GM21528 (cell line): ENCODE results near the gene ENPP3.
"Not testable (repeated sequence)": the region's sequence is repeated elsewhere in the genome, so short reads cannot be mapped to it uniquely, and the experiment has no call there.

ENCODE experiments used
- ATAC-seq: cut with Tn5 transposase; IDR thresholded peaks from one replicate; pipeline ENCODE4 v1.9.1; 2021; ENCODE audit warnings: mild to moderate bottlenecking, moderate library complexity; ENCODE audit not compliant: unreplicated experiment, low FRiP score

The ENPP3 gene

DNA sequence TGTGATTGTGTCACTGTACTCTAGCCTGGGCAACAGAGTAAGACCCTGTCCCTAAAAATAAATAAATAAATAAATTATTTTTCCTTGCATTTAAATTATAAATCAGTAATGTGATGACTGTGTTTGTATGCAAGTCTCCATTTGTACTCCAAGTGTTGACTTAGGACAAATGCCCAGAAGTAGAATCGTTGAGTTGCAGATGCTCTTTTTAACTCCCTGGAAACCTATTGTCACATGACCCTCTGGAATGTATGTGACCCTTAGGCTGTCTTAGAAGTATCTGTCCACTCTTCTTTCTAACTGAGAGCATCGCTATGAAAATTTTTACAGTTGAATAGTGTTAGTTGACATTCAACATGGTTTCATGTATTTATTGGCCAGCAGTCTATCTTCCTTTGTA lies 45.3 kb downstream of the ENPP3 start:
- ATAC-seq, result no peak

DNA sequence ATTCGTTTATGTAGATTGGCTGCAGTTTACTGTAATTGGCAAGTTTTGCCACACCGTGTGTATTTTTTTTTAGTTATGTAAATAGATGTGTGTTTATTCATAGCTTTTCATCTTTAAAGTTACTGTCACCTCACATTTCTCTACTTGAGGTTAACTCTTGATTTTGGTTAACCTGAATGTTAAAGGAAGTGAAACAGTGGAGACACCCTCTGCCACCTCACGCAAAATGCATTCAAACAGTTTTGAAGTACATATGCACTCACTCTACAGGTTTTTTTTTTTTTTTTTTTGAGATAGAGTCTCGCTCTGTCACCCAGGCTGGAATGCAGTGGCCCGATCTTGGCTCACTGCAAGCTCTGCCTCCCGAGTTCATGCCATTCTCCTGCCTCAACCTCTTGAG lies 46.4 kb downstream of the ENPP3 start:
- ATAC-seq, result peak; percentile 81

DNA sequence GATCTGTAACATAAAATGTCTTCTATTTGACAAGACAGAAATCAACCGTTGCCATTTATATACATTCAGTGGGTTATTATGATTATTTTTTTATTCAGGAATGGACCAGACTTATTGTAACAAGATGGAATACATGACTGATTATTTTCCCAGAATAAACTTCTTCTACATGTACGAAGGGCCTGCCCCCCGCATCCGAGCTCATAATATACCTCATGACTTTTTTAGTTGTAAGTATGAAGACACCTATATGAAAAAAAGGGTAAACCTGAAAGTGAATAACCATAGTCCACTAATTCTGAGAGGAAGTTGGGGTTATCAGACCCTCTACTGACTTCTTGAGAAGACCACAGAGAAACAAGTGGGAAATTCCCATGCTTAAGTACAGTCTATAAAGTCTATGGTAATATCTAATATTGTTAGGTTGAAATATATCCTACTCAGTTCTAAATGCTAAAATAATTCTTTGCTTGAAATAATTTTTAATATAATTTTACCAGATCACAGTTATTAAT lies 48.2 kb downstream of the ENPP3 start:
- peak; percentile 60 for ATAC-seq

DNA sequence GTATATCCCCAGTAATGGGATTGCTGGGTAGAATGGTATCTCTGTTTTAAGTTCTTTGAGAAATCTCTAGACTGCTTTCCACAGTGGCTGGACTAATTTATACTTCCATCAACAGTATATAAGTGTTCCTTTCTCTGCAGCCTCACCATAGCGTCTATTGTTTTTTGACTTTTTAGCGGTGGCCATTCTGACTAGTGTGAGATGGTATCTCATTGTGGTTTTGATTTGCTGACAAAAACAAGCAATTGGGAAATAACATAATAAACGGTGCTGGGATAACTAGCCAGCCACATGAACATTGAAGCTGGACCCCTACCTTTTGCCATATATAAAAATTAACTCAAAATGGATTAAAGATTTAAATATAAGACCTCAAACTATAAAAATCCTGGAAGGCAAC lies 49.9 kb downstream of the ENPP3 start:
- no peak for ATAC-seq

DNA sequence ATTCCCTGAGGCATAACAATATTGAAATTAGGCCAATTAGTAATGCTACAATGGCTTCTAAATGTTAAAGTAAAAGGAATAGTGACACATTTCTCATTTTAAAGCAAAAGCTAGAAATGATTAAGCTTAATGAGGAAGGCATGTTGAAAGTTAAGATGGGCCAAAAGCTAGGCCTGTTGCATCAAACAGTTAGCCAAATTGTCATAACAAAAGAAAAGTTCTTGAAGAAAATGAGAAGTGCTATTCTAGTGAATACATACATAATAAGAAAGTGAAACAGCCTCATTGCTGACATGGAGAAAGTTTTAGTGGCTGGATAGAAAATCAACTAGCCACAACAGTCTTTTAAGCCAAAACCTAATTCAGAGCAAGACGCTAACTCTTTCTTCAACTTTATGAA lies 51.2 kb downstream of the ENPP3 start:
- peak; percentile 68 for ATAC-seq

DNA sequence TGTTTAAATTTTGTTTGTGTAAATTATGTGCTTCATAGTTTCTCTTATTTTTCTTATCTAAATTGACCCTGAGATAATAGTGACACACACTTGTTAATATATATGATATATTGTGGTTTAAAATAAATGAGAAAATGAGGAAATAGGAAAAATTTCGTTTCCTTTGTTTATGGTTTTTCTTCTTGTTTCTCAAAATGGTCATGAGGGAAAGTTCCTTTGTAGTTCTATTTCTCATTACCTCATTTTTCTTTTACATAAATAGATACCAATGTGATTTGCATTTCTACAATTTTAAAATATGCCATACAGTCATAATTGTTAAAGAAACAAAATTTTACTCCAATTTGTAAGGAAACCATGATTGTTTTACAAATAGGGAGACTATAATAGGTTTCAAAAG lies 54.9 kb downstream of the ENPP3 start:
- ATAC-seq, result no peak

DNA sequence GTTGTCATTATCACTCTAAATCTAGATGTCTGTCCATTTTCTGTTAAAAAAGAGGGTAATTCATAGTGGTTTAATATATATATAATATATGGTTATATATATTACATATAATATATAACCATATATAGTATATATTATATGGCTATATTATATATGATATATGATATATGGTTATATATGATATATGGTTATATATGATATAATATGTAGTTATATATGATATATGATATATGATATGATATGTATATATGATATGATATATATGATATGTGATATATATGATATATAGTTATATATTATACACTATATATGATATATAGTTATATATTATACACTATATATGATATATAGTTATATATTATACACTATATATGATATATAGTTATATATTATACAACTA lies 55.5 kb downstream of the ENPP3 start:
- ATAC-seq, result no peak

DNA sequence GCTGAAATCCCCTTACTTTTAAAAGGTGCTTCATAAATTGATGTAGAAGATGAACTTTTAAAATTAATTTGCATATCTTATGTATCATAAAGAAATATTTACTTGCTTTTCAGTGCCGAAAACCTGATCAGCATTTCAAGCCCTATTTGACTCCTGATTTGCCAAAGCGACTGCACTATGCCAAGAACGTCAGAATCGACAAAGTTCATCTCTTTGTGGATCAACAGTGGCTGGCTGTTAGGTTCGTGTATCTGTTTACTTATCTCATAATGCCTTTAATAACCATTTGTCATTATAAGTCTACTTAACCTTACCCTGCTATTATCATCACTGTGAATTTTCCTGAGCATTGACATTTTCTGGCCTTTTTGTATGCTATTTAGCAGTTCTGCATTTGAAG lies 56.3 kb downstream of the ENPP3 start:
- ATAC-seq, result no peak

DNA sequence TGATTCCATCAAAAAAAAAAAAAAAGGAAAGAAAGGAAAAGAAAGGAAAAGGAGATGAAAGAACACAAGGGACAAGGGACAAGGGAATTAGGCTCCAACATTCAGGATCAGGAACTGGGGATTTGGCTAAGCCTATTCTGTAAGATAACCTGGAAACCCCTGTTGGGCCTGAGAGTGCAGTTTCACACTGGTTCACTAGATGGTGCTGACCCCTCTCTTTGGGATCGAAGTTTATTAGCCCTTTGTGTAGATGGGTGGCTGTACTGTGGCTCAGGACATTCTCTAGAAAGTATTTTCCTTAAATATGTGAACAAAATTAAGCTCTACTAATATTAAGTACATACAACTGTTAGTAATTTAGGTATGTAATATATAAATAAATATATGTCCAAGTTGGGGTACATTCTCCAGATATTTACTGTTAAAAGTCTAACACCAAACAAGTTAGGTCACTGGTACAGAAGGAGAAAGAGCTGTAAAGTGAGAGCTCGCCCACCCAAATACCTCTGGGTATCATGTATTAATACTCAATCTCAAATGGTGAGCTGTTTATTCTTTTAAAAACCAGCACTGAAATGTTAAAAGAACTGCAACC lies 57.8 kb downstream of the ENPP3 start:
- peak; percentile 88 for ATAC-seq

DNA sequence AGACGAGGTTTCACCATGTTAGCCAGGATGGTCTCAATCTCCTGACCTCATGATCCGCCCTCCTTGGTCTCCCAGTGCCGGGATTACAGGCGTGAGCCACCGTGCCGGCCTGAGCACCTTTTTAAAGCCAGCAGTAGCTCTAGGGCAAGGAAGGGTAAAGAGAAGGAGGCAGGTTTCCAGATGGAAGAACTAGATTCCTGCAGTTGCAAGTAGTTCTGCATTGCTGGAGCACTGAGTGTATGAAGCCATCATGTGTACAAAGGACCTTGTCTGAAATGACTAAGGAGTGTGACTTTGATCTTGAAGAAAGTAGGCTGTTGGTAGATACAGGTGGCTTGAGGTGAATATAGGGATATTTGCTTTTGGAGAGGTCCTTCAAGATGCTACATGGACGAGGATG lies 59.9 kb downstream of the ENPP3 start:
- ATAC-seq, result no peak

DNA sequence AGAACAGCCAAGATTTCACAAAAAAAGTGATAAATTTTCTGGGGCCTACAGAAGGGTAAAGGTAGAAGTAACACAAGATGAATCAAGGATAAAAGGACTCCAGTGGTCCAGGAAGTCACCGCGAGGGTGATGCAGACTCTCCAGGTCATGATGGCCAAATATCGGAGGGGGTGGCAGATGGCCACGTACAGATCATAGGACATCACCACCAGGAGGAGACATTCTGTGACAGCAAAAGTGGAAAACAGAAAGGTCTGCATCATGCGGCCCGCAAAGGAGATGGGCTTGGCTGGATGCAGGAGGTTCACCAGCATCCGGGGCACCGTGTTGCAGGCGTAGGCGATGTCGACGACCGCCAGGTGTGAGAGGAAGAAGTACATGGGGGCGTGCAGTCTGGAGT lies 63.7 kb downstream of the ENPP3 start:
- ATAC-seq, result not testable (repeated sequence)

DNA sequence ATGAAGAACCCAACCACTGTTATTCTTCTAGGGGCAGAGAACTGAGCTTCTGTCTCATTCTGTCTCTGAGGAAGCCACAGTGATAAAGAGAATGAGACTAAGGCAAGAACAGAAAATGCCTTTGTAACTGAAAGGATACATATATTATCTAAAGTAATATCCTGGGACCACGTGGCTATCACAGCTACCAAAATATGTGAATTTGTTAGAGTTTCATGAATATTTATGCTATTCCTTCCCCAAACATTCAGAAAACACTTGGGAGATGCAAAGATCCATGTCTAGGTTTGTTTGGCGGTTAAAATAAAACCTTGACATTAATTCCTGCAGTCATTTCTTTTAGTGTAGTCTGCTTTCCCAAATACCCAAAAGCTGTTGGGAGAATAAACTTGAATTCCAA lies 66.8 kb downstream of the ENPP3 start:
- ATAC-seq, result not testable (repeated sequence)

DNA sequence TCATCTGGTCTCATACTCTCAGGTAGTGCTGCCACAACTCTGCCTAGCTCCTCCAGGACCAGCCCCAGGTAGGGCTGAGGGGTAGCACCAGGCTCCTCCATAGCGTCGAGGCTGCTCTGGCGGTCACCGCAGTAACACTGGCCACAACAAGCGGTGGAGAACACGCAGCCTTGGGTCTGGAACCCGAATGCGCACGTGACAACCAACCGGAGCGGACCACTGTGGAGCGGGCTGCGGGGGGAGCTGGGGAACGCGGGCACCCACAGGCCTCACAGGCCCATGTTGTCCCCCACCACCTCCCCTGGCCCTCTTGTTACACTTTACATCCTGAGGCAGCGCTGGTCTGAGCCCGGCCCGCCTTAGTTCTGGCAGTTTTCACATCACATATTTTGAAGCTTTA lies 73.8 kb downstream of the ENPP3 start, which contains the start of gene CTAGE9:
Gene CTAGE9 (minus strand): TSS at position 101 of the 400 bp plus-strand sequence. CDS start 0 bp downstream, at position 101.
- ATAC-seq, result not testable (repeated sequence)

DNA sequence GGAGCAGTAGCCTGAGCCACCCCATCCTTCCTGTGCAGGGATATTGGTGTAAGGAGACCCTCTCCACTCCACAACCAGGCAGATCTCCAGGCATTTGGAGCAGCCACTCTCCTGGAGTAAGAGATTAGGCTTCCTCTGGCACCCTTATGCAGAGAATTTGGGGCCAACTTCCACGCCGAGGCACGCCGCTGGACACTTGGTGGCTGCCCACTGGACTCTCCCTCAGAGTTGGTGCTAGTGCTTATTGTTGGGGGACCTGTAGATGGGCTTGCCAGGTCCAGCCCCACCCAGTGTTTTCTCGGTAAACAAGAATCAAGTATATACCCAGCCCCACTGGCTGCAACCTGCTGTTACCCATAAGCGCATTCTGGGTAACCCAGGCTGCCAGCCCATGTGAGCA lies 78.5 kb downstream of the ENPP3 start:
- ATAC-seq, result peak; percentile 61

DNA sequence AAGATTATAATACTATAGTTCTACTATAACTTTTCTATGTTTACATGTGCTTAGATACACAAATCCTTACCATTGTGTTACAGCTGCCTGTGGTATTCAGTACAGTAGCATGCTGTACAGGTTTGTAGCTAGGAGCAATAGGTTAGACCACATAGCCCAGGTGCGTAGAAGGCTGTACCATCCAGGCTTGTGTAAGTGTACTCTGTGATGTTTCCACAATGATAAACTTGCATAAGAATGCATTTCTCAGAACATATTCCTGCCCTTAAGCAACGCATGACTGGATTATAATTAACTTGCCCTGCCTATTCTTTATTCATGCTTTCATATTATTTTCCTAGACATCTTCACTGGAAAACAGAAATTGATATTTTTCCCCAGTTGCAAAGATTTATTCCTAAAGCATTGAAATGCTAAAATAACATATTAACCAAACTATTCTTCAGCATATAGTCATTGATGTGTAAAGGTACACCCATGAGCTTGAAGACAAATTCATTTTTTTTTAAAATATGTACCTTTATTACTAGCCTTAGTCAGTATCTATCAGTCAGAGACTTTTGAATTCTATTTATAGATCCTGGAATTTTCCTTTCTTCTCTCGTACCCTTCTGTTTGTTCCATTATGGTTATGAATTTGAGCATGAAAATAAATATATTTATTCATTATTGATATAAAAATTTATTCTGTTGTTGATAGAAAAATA lies 80.9 kb downstream of the ENPP3 start:
- ATAC-seq, result no peak

DNA sequence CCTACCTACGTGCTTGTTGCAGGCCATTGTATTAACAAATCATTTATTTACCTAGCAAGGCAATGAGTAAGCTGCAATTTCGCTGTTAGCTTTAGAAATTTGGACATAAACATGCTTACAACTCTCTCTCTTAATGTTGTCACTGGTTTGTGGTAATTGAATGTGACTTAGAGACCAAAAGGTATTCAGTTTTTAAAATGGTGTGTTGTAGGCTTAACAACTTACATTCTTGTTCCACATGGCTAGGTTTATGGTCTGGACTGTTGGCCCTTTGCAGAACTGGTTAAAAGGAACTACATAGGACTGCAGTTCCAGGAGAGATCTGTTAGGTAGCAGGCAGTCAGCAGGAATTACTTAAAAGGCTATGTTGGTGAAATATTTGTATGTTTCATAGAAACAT lies 84.1 kb downstream of the ENPP3 start:
- no peak for ATAC-seq

DNA sequence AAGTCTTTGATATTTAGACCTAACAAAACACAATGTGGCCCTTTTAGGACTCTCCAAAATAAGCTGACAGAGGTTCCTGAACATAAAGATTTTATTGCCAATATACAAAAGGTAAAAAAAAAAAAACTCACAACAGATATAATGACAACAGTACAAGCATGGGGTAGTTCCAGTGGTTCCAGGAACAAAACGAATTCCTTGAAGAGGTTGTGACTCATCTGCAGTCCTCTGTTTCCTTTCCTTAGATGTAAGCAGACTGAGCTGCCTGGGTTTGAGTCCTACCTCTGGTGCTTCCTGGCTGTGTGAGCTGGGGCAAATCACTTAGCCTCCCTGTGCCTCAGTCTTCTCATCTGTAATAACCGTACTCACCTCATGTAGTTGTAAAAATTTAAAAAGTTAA lies 87.0 kb downstream of the ENPP3 start:
- ATAC-seq, result no peak

DNA sequence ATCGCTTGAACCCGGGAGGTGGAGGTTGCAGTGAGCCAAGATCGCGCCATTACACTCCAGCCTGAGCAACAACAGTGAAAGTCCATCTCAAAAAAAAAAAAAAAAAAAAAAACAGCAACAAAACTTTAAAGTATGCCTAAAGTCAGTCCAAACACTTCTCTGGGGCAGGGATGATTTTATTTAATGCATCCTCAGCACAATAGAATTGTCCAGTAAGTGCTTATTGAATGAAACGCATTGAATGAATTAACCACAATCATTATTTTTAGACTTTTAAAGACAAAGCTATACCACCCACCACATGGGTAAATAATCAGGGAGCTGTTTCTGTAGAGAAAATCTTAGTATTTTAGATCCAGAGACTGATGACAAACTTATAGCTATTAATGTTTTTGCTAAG lies 90.4 kb downstream of the ENPP3 start:
- ATAC-seq, result no peak

DNA sequence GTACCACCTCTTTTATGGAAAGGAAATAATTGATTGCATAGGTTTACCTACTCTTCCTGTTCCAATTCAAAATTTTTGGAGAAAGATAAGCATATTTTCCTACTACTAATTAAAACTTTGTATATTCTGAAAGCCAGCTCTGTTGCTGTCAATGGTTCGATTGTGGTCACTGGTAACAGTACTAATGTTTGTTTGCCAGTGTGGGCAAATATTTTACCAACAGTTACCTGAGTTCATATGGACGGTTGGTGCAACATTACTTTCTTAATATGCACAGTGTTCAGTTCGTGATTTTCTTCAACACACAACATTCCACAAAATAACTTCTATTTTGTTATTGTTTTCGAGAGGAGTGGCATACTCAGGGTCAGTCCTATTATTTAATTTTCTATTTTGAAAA lies 90.8 kb downstream of the ENPP3 start:
- ATAC-seq, result no peak

DNA sequence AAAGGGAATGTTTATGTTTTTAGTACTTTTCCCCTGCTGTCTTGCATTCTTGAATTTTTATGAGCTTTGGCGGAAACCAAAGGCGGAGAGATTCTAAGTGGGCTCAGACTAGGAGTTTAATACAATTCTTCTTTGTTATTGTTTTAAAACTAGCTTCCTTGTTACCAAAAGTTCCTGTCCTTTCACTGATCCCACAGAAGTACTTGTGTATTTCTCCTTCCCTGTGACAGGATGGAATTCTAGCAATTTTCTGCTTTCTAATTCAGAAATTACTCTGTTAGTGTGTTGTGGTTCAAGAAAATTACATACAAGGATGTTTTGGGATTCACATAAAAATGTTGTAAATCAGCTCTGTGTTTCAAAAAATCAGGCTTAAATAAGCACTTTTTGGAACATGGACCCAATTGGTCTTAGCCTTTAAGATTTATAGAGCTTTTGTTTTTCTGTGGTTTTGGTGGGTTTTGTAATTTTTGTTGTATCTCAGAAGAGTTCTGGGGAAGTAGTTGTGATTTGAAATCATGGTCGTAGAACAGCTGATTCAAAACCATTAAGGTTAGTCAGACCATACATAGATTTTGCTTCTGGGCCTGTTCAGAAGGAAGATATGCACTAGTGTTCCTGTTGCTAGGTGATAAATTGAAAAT lies 91.3 kb downstream of the ENPP3 start:
- ATAC-seq, result no peak

DNA sequence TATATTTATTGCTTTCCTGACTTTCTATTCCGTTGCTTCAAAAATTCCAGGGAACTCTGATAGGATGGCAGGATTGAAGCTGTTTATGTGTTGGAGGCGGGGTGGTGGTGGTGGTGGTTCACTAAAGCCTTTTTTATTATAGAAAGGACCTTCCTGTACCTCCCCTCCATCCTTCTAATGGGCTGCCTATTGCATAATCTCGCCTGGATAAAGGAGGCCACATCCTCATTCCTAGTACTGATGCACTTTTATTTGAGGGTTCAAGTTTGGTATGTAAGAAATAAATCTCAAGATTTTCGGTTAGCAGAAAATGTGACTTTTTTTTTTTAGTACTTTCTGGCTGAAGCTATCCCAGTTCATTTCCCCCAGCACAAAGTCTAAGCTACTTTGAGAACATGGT lies 92.4 kb downstream of the ENPP3 start:
- no peak for ATAC-seq

DNA sequence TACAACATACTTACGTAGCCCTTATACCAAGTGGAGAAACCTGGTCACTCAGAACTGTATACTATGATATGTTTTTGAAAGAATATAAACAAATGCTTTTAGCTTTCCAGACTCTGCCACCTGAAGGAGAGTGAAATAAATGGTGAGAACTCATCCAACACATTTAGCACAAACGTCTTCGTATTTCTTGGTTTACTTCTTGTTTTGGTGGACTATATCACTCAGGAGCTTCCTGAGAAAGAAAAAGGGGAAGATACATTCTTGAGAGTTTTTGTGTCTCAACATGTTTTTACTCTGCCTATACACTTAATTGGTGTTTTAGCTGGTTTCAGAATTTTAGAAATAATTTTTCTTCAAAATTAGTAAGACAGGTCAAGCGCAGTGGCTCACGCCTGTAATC lies 93.2 kb downstream of the ENPP3 start:
- no peak for ATAC-seq
